Immature natural killer cell (primary cell): Measurements from ENCODE around the gene ADD1. TPM values are rescaled to one million over a fixed set of nuclear protein-coding genes. Genes with fewer than 3 reads are reported as not detected.

Experiments used
- DNase-seq, 3 donors: peaks; one replicate each; pipeline ENCODE4 v3.0.0; 2022; ENCODE audit warnings: mixed read lengths in 1 of 3
- H3K27ac Mint-ChIP-seq, 6 donors: one replicate each; pipeline ENCODE4 v1.8.0; 2020; ENCODE audit warnings: mixed read lengths in 6 of 6, mild to moderate bottlenecking in 5 of 6, inconsistent platforms in 4 of 6, moderate library complexity in 3 of 6
- H3K27me3 Mint-ChIP-seq, 3 donors: one replicate each; pipeline ENCODE4 v1.8.0; 2020 to 2021; ENCODE audit warnings: low read depth in 3 of 3, mild to moderate bottlenecking in 3 of 3, mixed read lengths in 3 of 3, moderate library complexity in 3 of 3, inconsistent platforms in 1 of 3
- H3K36me3 Mint-ChIP-seq, 3 donors: one replicate each; pipeline ENCODE4 v1.8.0; 2020; ENCODE audit warnings: mixed read lengths in 3 of 3, inconsistent platforms in 2 of 3, mild to moderate bottlenecking in 2 of 3
- H3K4me1 Mint-ChIP-seq, 2 donors: one replicate each; pipeline ENCODE4 v1.8.0; 2020; ENCODE audit warnings: inconsistent platforms in 2 of 2, mild to moderate bottlenecking in 2 of 2, mixed read lengths in 2 of 2, moderate library complexity in 1 of 2
- H3K4me3 Mint-ChIP-seq, 5 donors: one replicate each; pipeline ENCODE4 v1.8.0; 2020; ENCODE audit warnings: mild to moderate bottlenecking in 5 of 5, mixed read lengths in 5 of 5, inconsistent platforms in 3 of 5, moderate library complexity in 3 of 5
- H3K9me3 Mint-ChIP-seq, 6 donors: one replicate each; pipeline ENCODE4 v1.8.0; 2020; ENCODE audit warnings: mild to moderate bottlenecking in 6 of 6, mixed read lengths in 6 of 6, inconsistent platforms in 4 of 6, moderate library complexity in 3 of 6
- polyA plus RNA-seq, 3 donors: library from polyadenylated mRNA; unstranded; fragments of 300-500 nt; fragmentation: Illumina TruSeq; gene quantifications; one replicate each; pipeline ENCODE4 v1.2.3, GENCODE V29; 2021

ADD1 gene
- polyA plus RNA-seq, 3 donors from 2014 or later, result 207 to 318 (median 314) TPM

- Mint-ChIP-seq H3K9me3 (no peaks in the 10 kb centered on the region), H3K27me3 (no peaks in the 10 kb centered on the region), H3K36me3 (no peaks in the 10 kb centered on the region), H3K4me3 (no peak overlapping the region), H3K27ac (no peak overlapping the region), H3K4me1 (peaks cover 17 to 32% of the 10 kb centered on the region in 2 donors)
- DNase-seq, result no peak
These were observed 42.7 kb upstream of the ADD1 start for GRCh38 chr4:2800691-2801596.

- no peak for DNase-seq
- Mint-ChIP-seq H3K4me3 (no peak overlapping the region), H3K27ac (no peak overlapping the region), H3K4me1 (peaks cover 23 to 44% of the 10 kb centered on the region in 2 donors), H3K36me3 (peaks cover 0 to 3% (median 0%) of the 10 kb centered on the region in 3 donors), H3K27me3 (peaks cover 0 to 1% (median 0%) of the 10 kb centered on the region in 3 donors), H3K9me3 (no peaks in the 10 kb centered on the region)
These were observed 40.8 kb upstream of the ADD1 start for GRCh38 chr4:2802618-2803531.

DNA sequence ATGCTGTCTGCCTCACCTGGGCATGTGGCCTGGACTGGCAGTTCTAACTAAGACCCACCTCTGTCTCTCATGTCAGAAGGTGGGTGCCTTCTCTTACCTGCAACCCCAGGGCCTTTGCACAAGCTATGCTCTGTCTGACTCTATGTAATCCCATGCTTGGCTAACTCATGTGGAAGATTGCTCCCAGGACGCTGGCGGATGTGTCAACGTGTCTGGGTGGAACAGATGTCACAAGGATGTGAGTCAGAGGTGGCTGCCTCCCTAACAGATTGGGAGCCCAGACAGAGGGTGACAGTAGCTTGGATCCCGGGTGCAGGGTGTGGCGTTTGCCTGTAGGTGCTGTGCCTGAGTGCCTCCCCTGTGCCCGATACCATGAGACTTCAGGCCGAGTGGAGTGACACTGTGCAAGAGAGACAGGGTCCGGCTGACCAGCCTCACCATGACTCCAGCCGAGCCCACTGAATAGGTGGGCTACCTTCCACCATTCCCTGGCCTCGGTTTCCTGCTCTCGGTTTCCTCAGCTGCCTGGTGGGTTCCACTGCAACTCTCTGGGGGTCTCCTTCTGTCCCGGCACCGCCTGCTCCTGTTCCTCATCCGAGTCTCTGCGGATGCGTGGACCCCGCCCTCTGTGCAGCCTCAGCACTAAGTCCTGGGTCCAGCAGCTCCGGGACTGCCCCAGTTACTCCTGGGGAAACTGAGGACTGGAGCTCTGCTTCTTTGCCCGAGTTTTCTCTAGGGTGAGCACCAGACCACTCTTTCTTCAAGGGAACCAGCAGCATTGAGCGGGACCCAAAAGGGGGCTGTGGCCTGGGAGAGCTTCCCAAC, 39.8 kb upstream of the ADD1 start:
- no peak overlapping the region for H3K27ac Mint-ChIP-seq
- no peak overlapping the region for H3K4me3 Mint-ChIP-seq
- no peaks in the 10 kb centered on the region for H3K9me3 Mint-ChIP-seq
- no peak for DNase-seq
- H3K36me3 Mint-ChIP-seq, result peaks cover 0 to 3% (median 0%) of the 10 kb centered on the region in 3 donors
- peaks cover 0 to 1% (median 0%) of the 10 kb centered on the region in 3 donors for H3K27me3 Mint-ChIP-seq
- peaks cover 15 to 35% of the 10 kb centered on the region in 2 donors for H3K4me1 Mint-ChIP-seq

- peaks cover 0 to 3% (median 0%) of the 10 kb centered on the region in 3 donors for H3K36me3 Mint-ChIP-seq
- H3K27me3 Mint-ChIP-seq, result peaks cover 0 to 1% (median 1%) of the 10 kb centered on the region in 3 donors
- no peaks in the 10 kb centered on the region for H3K9me3 Mint-ChIP-seq
- no peak for DNase-seq
- H3K4me1 Mint-ChIP-seq, result peaks cover 10 to 30% of the 10 kb centered on the region in 2 donors
- no peak overlapping the region for H3K27ac Mint-ChIP-seq
- peak overlapping the region in 2 of 5 donors; percentile 36 to 40 for H3K4me3 Mint-ChIP-seq
These were observed 39.1 kb upstream of the ADD1 start for GRCh38 chr4:2804449-2804972.

- Mint-ChIP-seq H3K36me3 (peaks cover 0 to 3% (median 0%) of the 10 kb centered on the region in 3 donors), H3K4me3 (peak overlapping the region in 3 of 5 donors; percentile 30 to 73 (median 52)), H3K4me1 (peaks cover 10 to 28% of the 10 kb centered on the region in 2 donors)
These were observed 38.6 kb upstream of the ADD1 start for GRCh38 chr4:2804973-2805501.

DNA sequence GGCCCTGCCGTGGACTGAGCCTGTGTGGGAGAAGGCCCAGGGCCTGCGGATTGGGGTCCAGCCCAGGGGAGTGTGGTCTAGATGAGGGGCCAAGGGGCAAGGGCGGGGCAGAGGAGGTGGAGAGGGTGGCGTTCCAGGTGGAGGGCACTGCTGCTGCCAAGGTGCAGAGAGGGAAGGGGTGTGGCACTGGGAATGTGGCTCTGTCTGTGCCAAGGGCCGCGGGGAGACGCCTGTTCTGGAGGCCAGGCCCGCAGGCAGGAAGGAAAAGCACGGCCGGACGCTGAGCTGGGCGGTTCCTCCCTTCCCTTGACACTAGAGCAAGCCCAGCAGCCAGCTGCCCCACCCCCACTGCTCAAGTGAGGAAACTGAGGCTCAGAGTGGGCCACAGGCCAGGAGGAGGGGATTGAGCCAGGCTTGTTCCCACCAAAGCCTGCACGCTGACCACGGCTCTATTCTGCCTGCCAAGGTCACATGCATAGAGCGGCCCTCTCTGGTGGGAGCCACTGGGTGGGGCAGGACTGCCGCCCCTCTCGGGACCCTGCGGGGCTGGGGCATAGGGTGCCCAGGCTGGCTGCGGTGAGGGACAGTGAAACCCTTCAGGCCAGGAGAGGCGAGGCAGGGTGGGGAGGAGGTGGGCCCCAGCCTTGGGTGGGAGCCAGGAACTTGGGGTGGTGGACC, 37.8 kb upstream of the ADD1 start:
- Mint-ChIP-seq H3K4me1 (peaks cover 10 to 28% of the 10 kb centered on the region in 2 donors), H3K4me3 (peak overlapping the region in 3 of 5 donors; percentile 30 to 52 (median 33)), H3K9me3 (no peaks in the 10 kb centered on the region), H3K36me3 (peaks cover 0 to 3% (median 0%) of the 10 kb centered on the region in 3 donors), H3K27me3 (peaks cover 0 to 1% (median 1%) of the 10 kb centered on the region in 3 donors), H3K27ac (peak overlapping the region in 4 of 6 donors; percentile 7 to 41 (median 24))
- no peak for DNase-seq

More at GRCh38 chr4:2804973-2805501, 38.6 kb upstream of the ADD1 start:
- H3K27me3 Mint-ChIP-seq, result peaks cover 0 to 1% (median 1%) of the 10 kb centered on the region in 3 donors
- DNase-seq, result no peak
- no peaks in the 10 kb centered on the region for H3K9me3 Mint-ChIP-seq
- H3K27ac Mint-ChIP-seq, result peak overlapping the region in 2 of 6 donors; percentile 41 to 81

DNA sequence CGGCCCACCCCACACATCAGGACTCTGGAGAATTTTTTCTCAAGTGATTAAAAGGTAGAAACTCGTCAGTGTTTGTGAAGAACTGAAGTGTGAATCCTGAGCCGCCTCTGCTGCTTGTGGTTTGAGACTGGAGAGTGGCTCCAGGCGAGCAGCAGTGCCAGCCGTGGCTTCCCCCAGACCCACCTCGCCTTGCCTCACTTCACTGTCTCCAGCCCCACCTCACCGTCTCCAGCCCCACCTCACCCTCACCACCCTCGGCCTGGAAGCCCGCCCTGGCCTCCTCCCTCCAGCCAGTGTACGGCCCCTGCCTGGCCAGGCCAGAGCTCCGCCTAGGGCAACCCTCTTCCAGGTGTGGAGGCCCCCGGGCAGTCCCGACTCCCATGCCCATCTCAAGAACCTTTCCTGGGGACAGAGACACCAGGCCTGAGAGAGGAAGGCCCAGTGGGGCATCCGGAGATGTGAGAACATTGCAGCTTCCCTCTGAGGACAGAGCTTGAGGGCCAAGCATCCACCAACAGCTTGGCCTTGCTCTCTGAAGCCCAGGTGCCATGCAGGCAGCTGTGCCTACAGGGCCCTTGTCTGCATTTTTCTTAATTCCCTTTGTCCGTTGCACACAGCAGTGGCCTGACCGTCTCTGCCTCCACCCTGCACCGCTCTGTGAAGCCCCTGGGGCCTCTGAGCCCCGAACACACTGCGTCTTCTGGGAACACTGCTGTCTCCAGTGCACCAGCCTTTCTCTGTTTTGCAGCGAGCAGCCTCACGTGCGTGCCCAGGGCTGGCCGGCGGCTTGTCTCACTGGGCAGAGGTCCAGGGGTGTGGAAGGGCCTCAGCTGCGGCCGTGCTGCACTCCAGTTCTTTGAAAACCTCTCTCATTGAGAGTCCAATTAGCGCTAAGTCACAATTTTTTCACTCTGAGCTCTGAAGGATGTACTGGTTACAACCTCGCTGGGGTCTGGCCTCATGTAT, 37.0 kb upstream of the ADD1 start:
- H3K4me3 Mint-ChIP-seq, result peak overlapping the region in 4 of 5 donors; percentile 29 to 33 (median 32)

DNA sequence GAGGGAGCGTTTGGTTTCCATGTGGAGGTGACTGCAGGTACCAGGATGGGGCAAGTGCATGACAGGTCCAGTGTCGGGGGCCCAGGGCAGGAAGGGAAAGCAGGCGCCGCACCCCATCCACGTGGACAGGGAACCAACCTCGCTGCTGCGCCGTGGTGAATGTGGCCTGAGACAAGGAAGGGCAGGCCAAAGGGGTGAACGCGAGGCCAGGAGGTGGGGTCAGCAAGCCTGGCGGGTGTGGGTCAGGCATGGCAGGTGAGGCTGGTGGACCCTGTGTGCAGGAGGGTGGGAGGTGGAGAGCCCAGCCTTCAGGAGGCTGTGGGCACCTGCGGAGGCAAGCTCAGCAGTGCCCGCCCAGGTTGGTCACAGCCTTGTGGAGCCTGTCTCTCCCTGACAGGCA, 36.1 kb upstream of the ADD1 start:
- peaks cover 0 to 3% (median 0%) of the 10 kb centered on the region in 3 donors for H3K36me3 Mint-ChIP-seq
- H3K9me3 Mint-ChIP-seq, result no peaks in the 10 kb centered on the region
- DNase-seq, result no peak
- peak overlapping the region in 2 of 6 donors; percentile 37 to 40 for H3K27ac Mint-ChIP-seq
- peak overlapping the region in 1 of 5 donors; percentile 28 for H3K4me3 Mint-ChIP-seq
- H3K27me3 Mint-ChIP-seq, result peaks cover 0 to 7% (median 6%) of the 10 kb centered on the region in 3 donors
- peaks cover 20 to 39% of the 10 kb centered on the region in 2 donors for H3K4me1 Mint-ChIP-seq

More for the DNA sequence above, 37.0 kb upstream of the ADD1 start:
- H3K27ac Mint-ChIP-seq, result peak overlapping the region; percentile 7 to 64 (median 34)
- H3K36me3 Mint-ChIP-seq, result peaks cover 0 to 3% (median 0%) of the 10 kb centered on the region in 3 donors
- H3K4me1 Mint-ChIP-seq, result peaks cover 15 to 35% of the 10 kb centered on the region in 2 donors
- DNase-seq, result no peak
- peaks cover 0 to 2% (median 2%) of the 10 kb centered on the region in 3 donors for H3K27me3 Mint-ChIP-seq
- H3K9me3 Mint-ChIP-seq, result no peaks in the 10 kb centered on the region

GRCh38 chr4:2808001-2808400, 35.6 kb upstream of the ADD1 start:
- Mint-ChIP-seq H3K27ac (peak overlapping the region in 1 of 6 donors; percentile 60), H3K27me3 (peaks cover 3 to 11% (median 7%) of the 10 kb centered on the region in 3 donors), H3K4me1 (peaks cover 21 to 43% of the 10 kb centered on the region in 2 donors), H3K36me3 (peaks cover 0 to 3% (median 0%) of the 10 kb centered on the region in 3 donors), H3K4me3 (no peak overlapping the region), H3K9me3 (no peaks in the 10 kb centered on the region)
- no peak for DNase-seq

GRCh38 chr4:2809610-2810180, 33.9 kb upstream of the ADD1 start:
- Mint-ChIP-seq H3K27ac (peak overlapping the region in 3 of 6 donors; percentile 62 to 77 (median 74)), H3K4me1 (peaks cover 38 to 58% of the 10 kb centered on the region in 2 donors), H3K4me3 (peak overlapping the region in 2 of 5 donors; percentile 14 to 68), H3K27me3 (peaks cover 3 to 11% (median 7%) of the 10 kb centered on the region in 3 donors), H3K36me3 (peaks cover 0 to 6% (median 4%) of the 10 kb centered on the region in 3 donors), H3K9me3 (no peaks in the 10 kb centered on the region)
- no peak for DNase-seq

- no peaks in the 10 kb centered on the region for H3K9me3 Mint-ChIP-seq
- peak overlapping the region in 2 of 6 donors; percentile 13 to 29 for H3K27ac Mint-ChIP-seq
- peaks cover 45 to 63% of the 10 kb centered on the region in 2 donors for H3K4me1 Mint-ChIP-seq
- peaks cover 0 to 6% (median 4%) of the 10 kb centered on the region in 3 donors for H3K36me3 Mint-ChIP-seq
- DNase-seq, result no peak
- no peak overlapping the region for H3K4me3 Mint-ChIP-seq
- peaks cover 3 to 11% (median 7%) of the 10 kb centered on the region in 3 donors for H3K27me3 Mint-ChIP-seq
These were observed 33.3 kb upstream of the ADD1 start for GRCh38 chr4:2810388-2810787.
